Parathyroid adenoma (tissue), 2 donors: ENCODE data around the gene METTL17.
"Not testable (repeated sequence)": the region's sequence is repeated elsewhere in the genome, so short reads cannot be mapped to it uniquely, and the experiment has no call there.

Experiments used
- H2AFZ ChIP-seq: fragments of 300-600 bp; sonication (generic); one replicate; pipeline ENCODE4 v1.7.0; 2017; ENCODE audit warnings: antibody characterized with exemption, mild to moderate bottlenecking
- H3K27ac ChIP-seq: fragments of 300-600 bp; sonication (generic); one replicate; pipeline ENCODE4 v1.7.0; 2017
- H3K27me3 ChIP-seq: fragments of 300-600 bp; sonication (generic); one replicate; pipeline ENCODE4 v1.7.0; 2017; ENCODE audit warnings: low read length; ENCODE audit not compliant: control insufficient read depth, insufficient read depth
- H3K36me3 ChIP-seq: fragments of 300-600 bp; sonication (generic); one replicate; pipeline ENCODE4 v1.7.0; 2017; ENCODE audit warnings: low read length; ENCODE audit not compliant: control insufficient read depth, insufficient read depth
- H3K4me1 ChIP-seq: fragments of 300-600 bp; sonication (generic); one replicate; pipeline ENCODE4 v1.7.0; 2017; ENCODE audit warnings: control low read depth
- H3K4me2 ChIP-seq: fragments of 300-600 bp; sonication (generic); one replicate; pipeline ENCODE4 v1.7.0; 2017; ENCODE audit warnings: low read length
- H3K4me3 ChIP-seq: fragments of 300-600 bp; sonication (generic); one replicate; pipeline ENCODE4 v1.7.0; 2017; ENCODE audit warnings: low read depth, low read length
- H3K79me2 ChIP-seq: fragments of 300-600 bp; sonication (generic); one replicate; pipeline ENCODE4 v1.7.0; 2017; ENCODE audit warnings: control low read depth
- H3K9ac ChIP-seq: fragments of 300-600 bp; sonication (generic); one replicate; pipeline ENCODE4 v1.7.0; 2017; ENCODE audit warnings: mild to moderate bottlenecking
- H3K9me3 ChIP-seq: fragments of 300-600 bp; sonication (generic); one replicate; pipeline ENCODE4 v1.7.0; 2017; ENCODE audit warnings: low read length; ENCODE audit not compliant: control insufficient read depth
- TF ChIP-seq, protein P1 (sequence below): fragments of 300-600 bp; sonication (generic); IDR thresholded peaks from one replicate; pipeline ENCODE4 v1.7.0; 2017; ENCODE audit warnings: antibody characterized with exemption, mild to moderate bottlenecking
- donor health status: primary hyperparathyroidism.

Gene METTL17

DNA sequence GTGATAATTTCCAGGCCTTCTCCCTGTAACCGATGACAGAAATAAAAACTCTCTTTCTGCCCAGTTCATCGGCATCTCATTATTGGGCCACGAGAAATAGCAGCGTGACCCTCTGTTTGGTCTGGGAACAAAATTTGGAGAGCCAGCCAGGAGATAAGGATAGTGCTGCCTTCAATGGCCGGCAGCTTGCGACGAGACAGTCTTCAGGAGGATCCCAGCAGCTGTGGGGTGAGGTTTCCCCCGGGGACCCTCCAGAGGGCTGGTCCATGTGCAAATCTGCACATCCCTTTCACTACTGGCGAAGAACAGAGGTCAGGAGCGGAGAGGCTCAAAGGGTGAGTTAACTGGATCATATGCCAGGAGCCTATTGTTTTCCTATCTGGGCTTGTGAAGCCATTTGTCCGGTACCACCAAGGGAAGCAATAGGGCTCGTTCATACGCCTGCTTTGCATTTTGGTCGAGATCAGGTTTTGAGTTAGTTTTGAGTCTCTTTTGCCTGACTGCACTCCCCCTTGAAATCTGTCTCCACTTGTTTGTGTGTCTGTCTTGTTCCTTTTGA is 14.1 kb downstream of the METTL17 start:
- H3K9me3 ChIP-seq: no peaks in the 10 kb centered on the region
- peak overlapping the region; percentile 88 for H3K27ac ChIP-seq
- H3K79me2 ChIP-seq: no peaks in the 10 kb centered on the region
- no peaks in the 10 kb centered on the region for H3K36me3 ChIP-seq
- H3K4me3 ChIP-seq: no peak overlapping the region
- no peaks in the 10 kb centered on the region for H3K27me3 ChIP-seq
- H2AFZ ChIP-seq: peak overlapping the region; percentile 89
- H3K9ac ChIP-seq: no peak overlapping the region
- peaks cover 43% of the 10 kb centered on the region for H3K4me1 ChIP-seq
- H3K4me2 ChIP-seq: no peak overlapping the region
- TF ChIP-seq, protein P1, sequence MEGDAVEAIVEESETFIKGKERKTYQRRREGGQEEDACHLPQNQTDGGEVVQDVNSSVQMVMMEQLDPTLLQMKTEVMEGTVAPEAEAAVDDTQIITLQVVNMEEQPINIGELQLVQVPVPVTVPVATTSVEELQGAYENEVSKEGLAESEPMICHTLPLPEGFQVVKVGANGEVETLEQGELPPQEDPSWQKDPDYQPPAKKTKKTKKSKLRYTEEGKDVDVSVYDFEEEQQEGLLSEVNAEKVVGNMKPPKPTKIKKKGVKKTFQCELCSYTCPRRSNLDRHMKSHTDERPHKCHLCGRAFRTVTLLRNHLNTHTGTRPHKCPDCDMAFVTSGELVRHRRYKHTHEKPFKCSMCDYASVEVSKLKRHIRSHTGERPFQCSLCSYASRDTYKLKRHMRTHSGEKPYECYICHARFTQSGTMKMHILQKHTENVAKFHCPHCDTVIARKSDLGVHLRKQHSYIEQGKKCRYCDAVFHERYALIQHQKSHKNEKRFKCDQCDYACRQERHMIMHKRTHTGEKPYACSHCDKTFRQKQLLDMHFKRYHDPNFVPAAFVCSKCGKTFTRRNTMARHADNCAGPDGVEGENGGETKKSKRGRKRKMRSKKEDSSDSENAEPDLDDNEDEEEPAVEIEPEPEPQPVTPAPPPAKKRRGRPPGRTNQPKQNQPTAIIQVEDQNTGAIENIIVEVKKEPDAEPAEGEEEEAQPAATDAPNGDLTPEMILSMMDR: no peak

DNA sequence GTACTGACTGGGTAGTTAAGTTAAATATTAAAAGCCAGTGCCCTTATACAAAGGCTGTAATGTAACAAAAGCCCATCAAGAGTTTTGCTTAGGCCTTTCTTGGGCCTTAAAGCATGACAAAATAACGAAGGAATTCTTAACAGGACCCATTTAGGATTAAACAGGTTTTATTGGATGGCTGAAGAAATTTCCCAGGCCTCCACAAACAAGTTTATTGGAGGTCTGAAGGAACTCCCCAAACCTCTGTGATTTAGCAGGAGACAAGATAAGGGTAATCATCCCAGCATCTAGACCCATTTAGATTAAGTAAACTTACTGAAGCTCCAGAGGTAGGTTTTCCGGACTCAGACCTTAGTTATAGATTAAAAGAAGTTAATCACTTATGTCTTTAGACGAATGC is 19.9 kb downstream of the METTL17 start:
- not testable (repeated sequence) for H3K9ac ChIP-seq, H3K36me3 ChIP-seq, H3K79me2 ChIP-seq, H3K4me2 ChIP-seq, H3K4me3 ChIP-seq, H3K4me1 ChIP-seq, H3K27me3 ChIP-seq, H3K9me3 ChIP-seq, H3K27ac ChIP-seq
- H2AFZ ChIP-seq: peak overlapping the region; percentile 1

DNA sequence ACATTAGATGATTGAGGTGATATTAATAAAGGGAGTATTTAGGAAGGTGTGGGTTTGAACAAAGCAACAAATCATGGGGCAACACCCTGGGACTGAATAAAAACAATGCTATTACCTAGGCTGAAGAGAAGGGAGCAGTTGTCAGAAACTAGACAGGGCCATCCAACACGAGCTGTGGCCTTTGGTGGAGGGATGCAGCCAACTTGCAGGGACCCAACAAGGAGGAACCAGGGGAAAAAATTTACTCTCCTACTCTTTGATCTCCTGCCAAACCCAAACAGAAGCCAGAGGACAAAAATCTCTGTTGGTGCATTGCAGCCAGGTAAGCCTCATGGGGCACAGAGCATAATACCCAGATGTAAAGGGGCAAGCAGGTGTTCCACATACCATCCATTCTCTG is 21.4 kb downstream of the METTL17 start:
- no peaks in the 10 kb centered on the region for H3K79me2 ChIP-seq
- no peak overlapping the region for H3K9ac ChIP-seq
- no peak overlapping the region for H3K27ac ChIP-seq
- no peaks in the 10 kb centered on the region for H3K9me3 ChIP-seq
- no peak overlapping the region for H2AFZ ChIP-seq
- TF ChIP-seq, protein P1: no peak
- H3K4me1 ChIP-seq: peaks cover 3% of the 10 kb centered on the region
- H3K36me3 ChIP-seq: no peaks in the 10 kb centered on the region
- H3K27me3 ChIP-seq: no peaks in the 10 kb centered on the region
- no peak overlapping the region for H3K4me2 ChIP-seq
- no peak overlapping the region for H3K4me3 ChIP-seq

DNA sequence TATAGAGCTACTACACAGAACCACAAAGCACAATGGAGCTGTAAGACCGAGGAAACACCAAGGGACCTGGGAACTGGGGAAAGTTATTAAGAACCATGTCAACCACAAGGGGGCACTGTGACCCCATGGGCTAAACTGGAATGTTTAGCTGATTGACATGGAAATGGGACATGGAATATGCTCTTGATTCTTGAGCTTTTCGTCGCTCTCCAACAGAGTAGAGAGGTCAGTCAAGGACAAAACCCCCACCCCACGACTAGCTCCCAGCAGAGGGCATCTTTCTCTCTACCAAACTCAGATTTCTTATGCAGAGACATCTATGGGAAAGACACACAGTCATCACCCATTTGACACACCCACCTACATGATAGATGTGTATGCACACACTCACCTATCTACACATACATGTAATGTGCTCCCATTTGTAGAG is 25.0 kb downstream of the METTL17 start:
- H3K4me2 ChIP-seq: no peak overlapping the region
- H3K9me3 ChIP-seq: no peaks in the 10 kb centered on the region
- H3K27ac ChIP-seq: no peak overlapping the region
- peaks cover 3% of the 10 kb centered on the region for H3K4me1 ChIP-seq
- H3K9ac ChIP-seq: no peak overlapping the region
- no peak overlapping the region for H2AFZ ChIP-seq
- no peaks in the 10 kb centered on the region for H3K36me3 ChIP-seq
- no peaks in the 10 kb centered on the region for H3K79me2 ChIP-seq
- no peaks in the 10 kb centered on the region for H3K27me3 ChIP-seq
- TF ChIP-seq, protein P1: peak; percentile 98
- H3K4me3 ChIP-seq: no peak overlapping the region

DNA sequence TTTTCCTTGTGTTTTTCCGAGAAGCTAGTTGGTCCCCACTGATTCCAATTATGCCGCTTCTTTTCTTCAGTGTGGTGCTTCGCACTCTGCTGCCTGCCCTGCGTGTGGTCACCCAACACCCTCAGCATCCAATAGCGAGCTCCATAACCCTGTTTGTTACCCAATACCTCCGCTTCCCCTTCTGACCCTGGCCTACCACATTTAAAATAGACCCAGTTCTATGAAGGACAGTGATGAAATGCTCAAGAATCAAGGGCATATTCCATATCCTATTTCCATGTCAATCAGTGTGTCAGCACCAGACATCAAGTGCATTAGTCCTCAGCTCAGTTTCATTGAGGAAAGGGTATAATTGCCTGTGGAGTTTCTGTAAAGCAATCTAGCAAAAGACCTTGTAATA is 25.5 kb downstream of the METTL17 start:
- no peak overlapping the region for H3K4me2 ChIP-seq
- H3K9ac ChIP-seq: no peak overlapping the region
- H3K27me3 ChIP-seq: no peaks in the 10 kb centered on the region
- no peaks in the 10 kb centered on the region for H3K9me3 ChIP-seq
- no peak overlapping the region for H3K27ac ChIP-seq
- H2AFZ ChIP-seq: no peak overlapping the region
- no peaks in the 10 kb centered on the region for H3K79me2 ChIP-seq
- TF ChIP-seq, protein P1: no peak
- H3K4me1 ChIP-seq: peaks cover 3% of the 10 kb centered on the region
- H3K4me3 ChIP-seq: no peak overlapping the region
- no peaks in the 10 kb centered on the region for H3K36me3 ChIP-seq
